Measurements from ENCODE around the gene MTUS2. TPM values are rescaled to one million over a fixed set of nuclear protein-coding genes. Genes with fewer than 3 reads are reported as not detected.

The MTUS2 gene
- total RNA-seq, 4 donors from 2014 or later = 0.44 to 1.1 (median 0.48) TPM; not detected in 1

DNA sequence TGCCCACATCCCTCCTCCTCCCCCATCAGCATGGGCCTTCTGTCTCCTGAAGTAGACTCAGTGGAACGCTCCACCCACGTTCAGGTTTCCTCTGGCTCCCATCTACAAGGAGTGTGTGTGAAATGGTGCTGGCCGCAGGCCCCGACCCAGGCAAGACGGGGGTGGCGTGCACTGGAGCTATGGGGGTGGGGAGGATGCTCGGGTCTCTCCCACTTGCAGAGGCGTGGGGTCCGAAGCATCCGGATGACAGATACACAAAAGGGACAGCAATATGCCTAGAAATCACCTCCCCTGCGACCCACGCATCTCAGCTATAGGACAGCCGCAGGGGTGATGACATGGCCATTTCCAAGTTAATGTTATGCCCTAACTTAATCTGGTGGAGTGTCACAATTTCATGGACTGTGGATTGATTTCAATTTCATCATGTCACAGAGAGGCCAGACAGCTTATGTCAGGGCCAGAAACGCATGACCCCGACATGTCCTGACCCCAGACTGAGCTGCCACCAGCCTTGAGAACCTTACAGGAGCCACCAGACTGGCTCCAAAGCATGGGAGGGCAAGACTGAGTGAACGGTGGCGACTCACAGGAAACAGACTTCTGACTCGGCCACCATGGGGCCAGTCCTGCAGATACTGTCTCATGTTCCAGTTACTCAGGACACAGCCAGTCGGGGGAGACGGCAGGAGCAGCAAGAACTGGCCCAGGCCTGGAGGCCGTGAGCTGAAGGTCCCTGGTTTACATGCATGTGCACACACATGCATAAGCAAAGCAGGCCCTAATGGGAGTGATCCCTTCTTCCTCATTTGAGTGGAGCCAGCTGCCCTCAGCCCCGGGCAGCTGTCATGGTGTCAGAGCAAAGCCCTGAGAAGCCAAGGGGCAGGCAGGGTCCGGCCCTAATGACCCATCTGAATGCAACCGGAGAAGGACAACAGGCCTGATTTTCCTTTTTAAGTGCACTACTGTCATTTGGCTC is 693.2 kb downstream of the MTUS2 start:
- ATAC-seq (ENCODE audit: low FRiP score) (no peak), DNase-seq (ENCODE audit: low spot score) (no peak)
- TF ChIP-seq, protein P1, sequence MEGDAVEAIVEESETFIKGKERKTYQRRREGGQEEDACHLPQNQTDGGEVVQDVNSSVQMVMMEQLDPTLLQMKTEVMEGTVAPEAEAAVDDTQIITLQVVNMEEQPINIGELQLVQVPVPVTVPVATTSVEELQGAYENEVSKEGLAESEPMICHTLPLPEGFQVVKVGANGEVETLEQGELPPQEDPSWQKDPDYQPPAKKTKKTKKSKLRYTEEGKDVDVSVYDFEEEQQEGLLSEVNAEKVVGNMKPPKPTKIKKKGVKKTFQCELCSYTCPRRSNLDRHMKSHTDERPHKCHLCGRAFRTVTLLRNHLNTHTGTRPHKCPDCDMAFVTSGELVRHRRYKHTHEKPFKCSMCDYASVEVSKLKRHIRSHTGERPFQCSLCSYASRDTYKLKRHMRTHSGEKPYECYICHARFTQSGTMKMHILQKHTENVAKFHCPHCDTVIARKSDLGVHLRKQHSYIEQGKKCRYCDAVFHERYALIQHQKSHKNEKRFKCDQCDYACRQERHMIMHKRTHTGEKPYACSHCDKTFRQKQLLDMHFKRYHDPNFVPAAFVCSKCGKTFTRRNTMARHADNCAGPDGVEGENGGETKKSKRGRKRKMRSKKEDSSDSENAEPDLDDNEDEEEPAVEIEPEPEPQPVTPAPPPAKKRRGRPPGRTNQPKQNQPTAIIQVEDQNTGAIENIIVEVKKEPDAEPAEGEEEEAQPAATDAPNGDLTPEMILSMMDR (IDR thresholded peaks at IDR 0.05) = no peak

DNA sequence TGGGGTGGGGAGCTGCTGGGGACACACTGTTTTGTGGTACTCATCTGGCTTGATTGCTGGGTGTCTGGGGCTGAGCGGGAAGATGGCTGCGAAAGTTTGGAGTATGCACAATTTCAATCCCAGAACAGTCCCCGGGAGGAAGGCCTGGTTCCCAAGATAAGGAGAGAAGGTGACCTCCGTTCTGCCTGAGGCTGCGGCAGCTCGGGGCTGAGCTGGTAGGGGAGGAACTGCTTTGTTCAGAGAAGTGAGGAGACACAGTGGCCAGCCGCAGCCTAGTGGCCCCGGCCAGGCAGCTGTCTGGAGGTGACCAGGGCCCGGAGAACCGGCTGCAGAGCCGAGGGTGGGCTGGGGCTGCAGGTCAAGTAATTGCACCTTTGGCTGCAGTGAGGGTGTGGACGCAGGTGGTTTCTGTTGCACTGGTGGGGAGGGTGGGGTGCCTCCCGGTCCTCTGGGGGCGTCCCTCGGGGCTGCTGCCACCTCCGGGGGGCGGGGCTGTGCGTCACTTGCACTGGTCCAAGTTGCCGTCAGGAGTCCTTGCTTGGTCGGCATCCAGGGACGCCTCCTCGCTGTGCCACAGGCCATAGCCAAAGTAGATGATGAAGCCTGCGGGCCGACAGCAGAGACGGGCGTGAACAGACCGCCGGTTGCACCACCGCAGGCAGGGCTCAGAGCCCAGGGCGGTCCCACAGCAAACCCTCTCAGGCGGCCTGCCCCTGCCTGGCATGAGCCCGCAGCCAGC is 694.0 kb downstream of the MTUS2 start:
- ATAC-seq (ENCODE audit: low FRiP score) (no peak), DNase-seq (ENCODE audit: low spot score) (no peak)
- TF ChIP-seq, protein P1 (IDR thresholded peaks at IDR 0.05) = no peak

DNA sequence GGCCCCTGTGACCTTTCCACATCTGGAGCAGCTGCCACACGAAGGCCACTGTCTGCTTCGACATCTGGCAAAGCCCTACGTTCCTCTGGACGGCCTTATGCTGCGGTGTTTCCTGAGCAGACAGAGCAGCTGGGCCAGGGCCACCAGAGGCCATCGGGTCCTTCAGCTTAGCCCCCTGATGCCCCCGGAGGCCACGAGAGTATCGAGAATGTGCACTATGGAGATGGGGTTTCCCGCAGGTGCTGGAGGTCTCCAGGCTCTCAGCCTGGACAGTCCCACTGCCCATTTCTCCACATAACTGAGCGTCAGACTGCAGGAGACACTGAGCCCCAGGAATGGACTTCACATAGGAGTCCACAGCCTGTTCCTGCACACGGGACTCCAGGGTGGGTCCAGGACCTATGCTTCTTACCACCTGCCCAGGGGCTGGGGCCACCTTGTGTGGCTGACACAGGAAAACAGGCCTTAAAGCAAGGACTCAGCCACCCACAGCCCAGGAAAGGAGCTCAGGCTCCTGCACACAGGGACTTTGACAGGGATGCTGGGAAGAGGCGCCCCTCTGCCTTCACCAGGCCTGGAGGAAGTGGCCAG is 694.7 kb downstream of the MTUS2 start:
- TF ChIP-seq, protein P1 (IDR thresholded peaks at IDR 0.05) = no peak
- ATAC-seq (ENCODE audit: low FRiP score) = no peak
- no peak for DNase-seq (ENCODE audit: low spot score)

DNA sequence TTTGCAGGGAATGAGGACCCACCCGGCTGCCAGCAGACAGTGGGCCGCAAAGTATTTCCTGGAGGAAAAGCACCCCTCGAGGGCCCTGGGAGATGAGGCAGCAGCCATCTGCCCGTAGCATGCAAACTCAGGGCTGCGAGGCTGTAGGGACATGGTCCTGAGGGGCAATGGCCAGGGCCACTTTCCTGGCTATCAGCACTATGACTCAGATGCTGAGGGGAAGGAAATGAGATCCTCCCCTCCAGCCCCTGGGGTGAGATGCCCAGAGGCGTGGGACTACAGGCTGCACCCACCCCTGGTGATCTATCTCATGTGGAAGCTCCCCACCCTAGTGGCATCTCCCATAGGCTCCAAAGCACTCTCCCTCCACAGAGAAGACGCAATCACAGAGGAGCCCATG is 695.2 kb downstream of the MTUS2 start:
- TF ChIP-seq, protein P1 (IDR thresholded peaks at IDR 0.05) = no peak
- ATAC-seq (ENCODE audit: low FRiP score) (no peak), DNase-seq (ENCODE audit: low spot score) (no peak)

DNA sequence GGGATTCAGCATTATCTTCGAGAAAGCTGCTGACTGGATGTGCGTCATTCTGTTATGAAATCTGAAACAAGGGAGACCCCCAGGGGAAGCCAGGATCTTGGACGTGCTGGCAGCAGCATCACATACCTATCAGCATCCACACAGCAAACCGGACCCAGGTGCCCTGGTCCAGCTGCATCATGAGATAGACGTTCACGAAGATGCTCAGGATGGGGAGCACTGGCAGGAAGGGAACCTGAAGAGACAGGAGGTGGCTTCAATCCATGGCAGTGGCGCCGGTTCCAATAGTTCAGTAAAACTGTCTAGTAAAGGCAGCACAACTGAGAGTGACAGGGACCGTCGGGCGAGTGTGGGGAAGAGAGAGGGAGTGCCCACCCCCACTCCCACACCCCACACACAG is 695.9 kb downstream of the MTUS2 start:
- TF ChIP-seq, protein P1 (IDR thresholded peaks at IDR 0.05) = no peak
- ATAC-seq (ENCODE audit: low FRiP score) (no peak), DNase-seq (ENCODE audit: low spot score) (no peak)

DNA sequence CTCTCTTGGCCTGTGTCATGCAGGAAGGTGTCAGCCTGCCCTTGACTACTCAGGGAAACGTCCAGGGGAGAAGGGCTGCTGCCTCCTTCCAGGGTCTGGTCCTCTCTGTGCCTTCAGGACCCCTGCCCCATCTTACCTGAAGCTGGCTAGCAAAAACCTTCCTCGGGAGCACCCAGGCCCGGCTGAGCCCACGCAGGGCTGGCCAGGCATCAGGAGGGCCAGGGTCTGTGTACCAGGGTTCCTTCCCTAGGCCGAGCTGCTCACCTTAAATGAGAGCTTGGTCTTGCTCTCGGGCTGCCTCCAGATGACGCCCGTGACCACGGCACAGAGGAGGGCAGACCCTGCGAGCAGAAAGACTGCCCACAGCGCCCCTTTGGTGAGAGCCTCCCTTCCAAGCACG is 696.7 kb downstream of the MTUS2 start:
- TF ChIP-seq, protein P1 (IDR thresholded peaks at IDR 0.05) = no peak
- DNase-seq (ENCODE audit: low spot score) = no peak
- no peak for ATAC-seq (ENCODE audit: low FRiP score)
